Suprapubic skin (tissue), 4 donors: ENCODE data around the gene CHAD. TPM values are rescaled to one million over a fixed set of nuclear protein-coding genes. Genes with fewer than 3 reads are reported as not detected.

Experiments used
- DNase-seq, 2 donors: peaks; one replicate each; pipeline ENCODE4 v3.0.0-alpha.2; 2019; ENCODE audit warnings: low spot score in 2 of 2
- H3K27ac ChIP-seq: fragments of 200-600 bp; sonication (generic); one replicate; pipeline ENCODE4 v1.5.1; 2019
- H3K27me3 ChIP-seq: fragments of 200-600 bp; sonication (generic); one replicate; pipeline ENCODE4 v1.5.1; 2019
- H3K36me3 ChIP-seq: fragments of 200-600 bp; sonication (generic); one replicate; pipeline ENCODE4 v1.5.1; 2019
- H3K4me1 ChIP-seq: fragments of 200-600 bp; sonication (generic); one replicate; pipeline ENCODE4 v1.5.1; 2019
- H3K4me3 ChIP-seq: fragments of 200-600 bp; sonication (generic); one replicate; pipeline ENCODE4 v1.5.1; 2019; ENCODE audit warnings: mild to moderate bottlenecking
- H3K9me3 ChIP-seq: fragments of 200-600 bp; sonication (generic); one replicate; pipeline ENCODE4 v1.5.1; 2019
- EP300 ChIP-seq: sonication (generic); formaldehyde crosslinking; IDR thresholded peaks from one replicate; pipeline ENCODE4 v1.6.1; 2017; ENCODE audit warnings: antibody characterized with exemption
- POLR2A ChIP-seq, 2 donors: fragments of 450-650 bp; IDR thresholded peaks; one replicate each; pipeline ENCODE4 v1.6.1; 2017; ENCODE audit warnings: antibody characterized with exemption in 2 of 2, mild to moderate bottlenecking in 2 of 2, moderate library complexity in 2 of 2
- POLR2AphosphoS5 ChIP-seq, 3 donors: sonication (generic); formaldehyde crosslinking; IDR thresholded peaks; one replicate each; pipeline ENCODE4 v1.6.1; 2017; ENCODE audit warnings: antibody characterized with exemption in 3 of 3
- WGBS: methylation state at CpG from one replicate; pipeline ENCODE4 v1.1.5; 2018; 5-methylcytosine and 5-hydroxymethylcytosine counted together
- total RNA-seq, 4 donors: library from RNA; depleted of rRNA; stranded (reverse); fragments of >200 nt; gene quantifications; one replicate each; pipeline ENCODE4 v1.1.0, GENCODE V29; 2016
- TF ChIP-seq, protein P1 (sequence below), 2 donors: fragments of 200-600 bp in 1 of 2; fragments of 450-650 bp in 1 of 2; sonication (generic) in 1 of 2; IDR thresholded peaks; one replicate each; pipeline ENCODE4 v1.5.1; 2016 to 2019; ENCODE audit warnings: antibody characterized with exemption in 2 of 2, mild to moderate bottlenecking in 1 of 2, moderate library complexity in 1 of 2

CHAD gene
- total RNA-seq, 4 donors from 2014 or later, result 4.5 to 15.4 (median 7.2) TPM

DNA sequence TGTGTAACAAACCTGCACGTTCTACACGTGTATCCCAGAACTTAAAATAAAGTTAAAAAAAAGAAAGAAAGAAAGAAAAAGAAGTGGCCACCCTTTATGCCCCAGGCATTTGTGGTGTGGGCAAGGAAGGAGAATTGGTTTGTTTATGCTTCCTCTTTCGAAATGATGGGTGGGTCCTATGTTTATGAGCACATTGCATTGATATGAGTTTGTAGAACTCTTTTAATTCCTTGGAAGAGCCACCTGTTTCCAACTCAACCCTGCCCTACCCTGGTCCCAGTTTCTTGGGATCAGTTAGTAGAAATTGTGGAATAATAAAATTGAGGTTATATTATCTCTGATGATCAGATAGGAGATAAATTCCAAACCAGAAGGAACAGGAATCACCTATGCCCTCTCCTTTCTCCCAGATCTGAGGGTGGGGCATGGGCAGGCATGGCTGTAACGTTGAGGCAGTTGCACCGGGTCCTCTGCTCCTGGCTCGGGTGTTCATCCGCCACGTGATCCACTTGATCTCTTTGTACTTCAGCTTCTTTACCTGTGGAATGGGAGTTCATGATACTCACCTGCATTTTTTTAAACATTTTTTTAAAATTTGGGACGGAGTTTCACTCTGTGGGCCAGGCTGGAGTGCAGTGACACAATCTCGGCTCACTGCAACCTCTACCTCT is 15.9 kb downstream of the CHAD start:
- TF ChIP-seq EP300 (no peak), POLR2AphosphoS5 (IDR thresholded peaks at IDR 0.05) (no peak), POLR2A (IDR thresholded peaks at IDR 0.05) (no peak)
- TF ChIP-seq, protein P1, sequence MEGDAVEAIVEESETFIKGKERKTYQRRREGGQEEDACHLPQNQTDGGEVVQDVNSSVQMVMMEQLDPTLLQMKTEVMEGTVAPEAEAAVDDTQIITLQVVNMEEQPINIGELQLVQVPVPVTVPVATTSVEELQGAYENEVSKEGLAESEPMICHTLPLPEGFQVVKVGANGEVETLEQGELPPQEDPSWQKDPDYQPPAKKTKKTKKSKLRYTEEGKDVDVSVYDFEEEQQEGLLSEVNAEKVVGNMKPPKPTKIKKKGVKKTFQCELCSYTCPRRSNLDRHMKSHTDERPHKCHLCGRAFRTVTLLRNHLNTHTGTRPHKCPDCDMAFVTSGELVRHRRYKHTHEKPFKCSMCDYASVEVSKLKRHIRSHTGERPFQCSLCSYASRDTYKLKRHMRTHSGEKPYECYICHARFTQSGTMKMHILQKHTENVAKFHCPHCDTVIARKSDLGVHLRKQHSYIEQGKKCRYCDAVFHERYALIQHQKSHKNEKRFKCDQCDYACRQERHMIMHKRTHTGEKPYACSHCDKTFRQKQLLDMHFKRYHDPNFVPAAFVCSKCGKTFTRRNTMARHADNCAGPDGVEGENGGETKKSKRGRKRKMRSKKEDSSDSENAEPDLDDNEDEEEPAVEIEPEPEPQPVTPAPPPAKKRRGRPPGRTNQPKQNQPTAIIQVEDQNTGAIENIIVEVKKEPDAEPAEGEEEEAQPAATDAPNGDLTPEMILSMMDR (IDR thresholded peaks at IDR 0.05), result no peak
- no peaks in the 10 kb centered on the region for H3K9me3 ChIP-seq
- no peak overlapping the region for H3K27ac ChIP-seq
- peaks cover 27% of the 10 kb centered on the region for H3K4me1 ChIP-seq
- H3K36me3 ChIP-seq, result no peaks in the 10 kb centered on the region
- no peak overlapping the region for H3K4me3 ChIP-seq
- no peak for DNase-seq
- no peaks in the 10 kb centered on the region for H3K27me3 ChIP-seq
- WGBS, result 62% methylated on average over 10 of the region's 10 CpGs

DNA sequence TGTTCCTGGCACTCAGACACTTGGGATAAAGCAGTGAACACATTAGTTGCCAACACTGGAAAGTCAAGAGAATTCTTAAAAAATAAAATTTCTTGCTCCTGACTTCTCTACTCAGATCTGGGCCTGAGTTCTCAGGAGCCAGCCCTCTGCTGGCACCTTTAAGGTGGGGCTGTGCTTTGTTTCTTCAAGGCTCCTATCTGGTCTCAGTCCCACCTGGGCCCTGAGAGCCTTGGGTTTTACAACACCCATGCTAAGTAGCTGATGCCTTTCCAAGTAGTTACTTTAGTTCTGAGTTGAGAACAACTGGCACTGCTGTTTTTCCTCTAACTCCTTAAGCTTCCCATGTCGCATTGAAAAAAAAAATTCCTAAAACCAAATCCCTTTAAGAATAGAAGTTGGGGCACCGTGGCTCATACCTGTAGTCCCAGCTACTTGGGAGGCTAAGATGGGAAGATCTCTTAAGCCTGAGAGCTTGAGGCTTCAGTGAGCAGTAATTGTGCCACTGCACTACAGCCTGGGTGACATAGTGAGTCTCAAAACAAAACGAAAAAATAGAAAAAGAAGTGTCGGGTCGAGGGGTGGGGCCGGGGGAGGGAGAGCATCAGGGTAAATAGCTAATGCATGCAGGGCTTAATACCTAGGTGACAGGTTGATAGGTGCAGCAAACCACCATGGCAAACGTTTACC is 16.6 kb downstream of the CHAD start:
- H3K4me1 ChIP-seq, result peaks cover 27% of the 10 kb centered on the region
- no peaks in the 10 kb centered on the region for H3K9me3 ChIP-seq
- no peaks in the 10 kb centered on the region for H3K36me3 ChIP-seq
- no peak overlapping the region for H3K27ac ChIP-seq
- H3K27me3 ChIP-seq, result no peaks in the 10 kb centered on the region
- TF ChIP-seq POLR2AphosphoS5 (IDR thresholded peaks at IDR 0.05) (no peak), POLR2A (IDR thresholded peaks at IDR 0.05) (no peak), EP300 (no peak)
- TF ChIP-seq, protein P1 (IDR thresholded peaks at IDR 0.05), result no peak
- DNase-seq, result no peak
- H3K4me3 ChIP-seq, result no peak overlapping the region
- WGBS, result 47% methylated on average over 7 of the region's 7 CpGs

DNA sequence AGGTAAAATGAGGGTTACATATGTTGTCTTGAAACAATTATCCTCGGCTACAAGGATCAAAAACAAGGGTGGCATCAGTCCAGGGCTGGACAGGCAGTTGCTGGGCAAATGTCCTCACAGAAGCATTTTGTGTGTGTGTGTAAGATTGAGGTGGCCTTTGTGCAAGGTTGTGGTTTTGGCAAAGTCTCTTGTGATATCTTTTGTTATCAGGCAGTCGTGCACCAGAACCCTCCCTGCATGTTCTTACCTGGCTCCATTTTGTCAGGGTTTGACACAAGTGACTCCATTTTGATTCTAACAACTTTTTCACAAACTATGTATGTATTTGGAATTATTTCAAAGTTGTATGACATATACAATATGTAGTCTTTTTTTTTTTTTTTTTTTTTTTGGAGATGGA is 20.0 kb downstream of the CHAD start:
- H3K4me1 ChIP-seq, result peaks cover 41% of the 10 kb centered on the region
- no peak for TF ChIP-seq EP300
- TF ChIP-seq POLR2A (IDR thresholded peaks at IDR 0.05), result no peak
- TF ChIP-seq, protein P1 (IDR thresholded peaks at IDR 0.05), result no peak
- no peak for TF ChIP-seq POLR2AphosphoS5 (IDR thresholded peaks at IDR 0.05)
- H3K9me3 ChIP-seq, result no peaks in the 10 kb centered on the region
- DNase-seq, result no peak
- no peak overlapping the region for H3K27ac ChIP-seq
- H3K27me3 ChIP-seq, result no peaks in the 10 kb centered on the region
- no peaks in the 10 kb centered on the region for H3K36me3 ChIP-seq
- H3K4me3 ChIP-seq, result no peak overlapping the region
- 61% methylated on average over 2 of the region's 2 CpGs for WGBS

DNA sequence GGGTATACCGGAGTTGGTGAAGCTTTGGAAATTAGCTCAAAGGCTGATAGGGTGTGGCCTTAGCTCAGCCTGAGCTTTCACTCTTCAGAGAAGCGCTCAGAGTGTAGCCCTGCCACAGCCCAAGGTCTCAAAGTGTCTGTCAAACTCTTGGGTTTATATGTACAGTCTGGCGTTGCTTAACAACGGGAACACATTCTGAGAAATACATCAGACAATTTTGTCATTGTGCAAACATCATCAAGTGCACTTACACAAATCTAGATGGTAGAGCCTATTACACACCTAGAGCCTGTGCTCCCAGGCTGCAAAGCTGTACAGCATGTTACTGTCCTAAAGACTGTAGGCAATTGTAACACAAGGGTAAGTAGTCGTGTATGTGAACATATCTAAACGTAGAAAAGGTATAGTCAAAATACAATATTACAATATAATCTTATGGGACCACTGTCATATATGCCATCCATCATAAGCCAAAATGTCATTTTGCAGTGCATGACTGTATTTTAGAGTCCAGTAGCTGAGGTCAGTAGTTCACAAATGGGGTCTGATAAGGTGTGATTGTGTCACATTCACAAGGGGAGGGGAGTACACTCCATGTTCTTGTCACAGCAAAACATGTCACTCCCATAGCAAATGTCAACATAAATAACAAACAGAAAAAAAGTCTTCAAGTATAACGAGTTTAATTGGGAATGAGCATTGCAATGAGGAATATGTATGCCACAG is 20.6 kb downstream of the CHAD start:
- Histone ChIP-seq H3K9me3 (no peaks in the 10 kb centered on the region), H3K27me3 (no peaks in the 10 kb centered on the region), H3K4me1 (peaks cover 43% of the 10 kb centered on the region), H3K4me3 (no peak overlapping the region), H3K27ac (no peak overlapping the region), H3K36me3 (no peaks in the 10 kb centered on the region)
- no peak for DNase-seq
- no peak for TF ChIP-seq POLR2AphosphoS5 (IDR thresholded peaks at IDR 0.05)
- TF ChIP-seq, protein P1 (IDR thresholded peaks at IDR 0.05), result no peak
- TF ChIP-seq EP300, result no peak
- TF ChIP-seq POLR2A (IDR thresholded peaks at IDR 0.05), result no peak
- 65% methylated on average over 7 of the region's 7 CpGs for WGBS
